GM06990 (cell line): ENCODE data around the gene ZNF277.
"Not testable (repeated sequence)": the region's sequence is repeated elsewhere in the genome, so short reads cannot be mapped to it uniquely, and the experiment has no call there.

Experiments
- DNase-seq: peaks from one replicate; pipeline ENCODE4 v3.0.0-alpha.2; 2011; ENCODE audit not compliant: insufficient read length; ENCODE audit errors: extremely low read depth
- H3K27me3 ChIP-seq: replicated peaks from 2 replicates; pipeline ENCODE4 v1.6.0; 2011; ENCODE audit warnings: low read length; ENCODE audit not compliant: control insufficient read depth, insufficient read depth
- H3K36me3 ChIP-seq: 2 replicates; pipeline ENCODE4 v1.5.1; 2011; ENCODE audit warnings: low read length; ENCODE audit not compliant: control insufficient read depth, insufficient read depth
- H3K4me3 ChIP-seq: replicated peaks from 2 replicates; pipeline ENCODE4 v1.5.1; 2011; ENCODE audit warnings: low read depth, mild to moderate bottlenecking, control low read depth, low read length
- TF ChIP-seq, protein P1 (sequence below): IDR thresholded peaks from 2 replicates; pipeline ENCODE4 v1.5.1; 2011; ENCODE audit warnings: low read length, control low read depth, mild to moderate bottlenecking, inconsistent platforms; ENCODE audit not compliant: insufficient read depth, poor library complexity, severe bottlenecking

The ZNF277 gene

DNA sequence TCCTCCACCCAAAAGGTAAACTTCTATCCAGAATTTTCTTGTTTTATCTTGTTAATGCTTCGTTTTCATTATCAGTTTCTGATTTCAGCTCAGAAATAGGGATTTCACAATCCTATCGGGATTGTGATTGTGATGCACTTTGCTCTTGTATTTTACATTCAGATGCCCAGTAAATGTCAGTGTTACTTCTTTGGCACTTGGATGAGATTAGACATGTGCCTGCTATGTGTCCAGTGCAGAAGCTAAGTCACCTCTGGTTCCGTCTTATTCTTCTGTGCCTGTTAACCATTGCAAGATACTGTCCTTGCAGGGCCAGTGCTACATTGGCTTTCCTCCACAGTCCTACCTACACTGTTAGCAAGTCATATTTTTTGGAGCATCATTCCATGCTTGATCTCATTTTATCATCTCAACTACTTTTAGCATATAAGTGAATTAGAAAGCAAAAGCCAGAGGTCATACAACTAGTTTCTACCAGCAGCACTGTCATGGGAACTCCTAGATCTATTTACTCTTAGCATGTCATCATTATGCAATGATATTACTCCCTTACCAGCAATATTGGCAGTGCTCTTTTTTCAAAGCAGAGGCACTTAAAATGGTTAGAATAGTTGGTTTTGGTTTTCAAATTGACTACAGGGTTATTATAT lies 26.7 kb downstream of the ZNF277 start:
- Histone ChIP-seq H3K4me3 (no peak overlapping the region), H3K27me3 (no peaks in the 10 kb centered on the region), H3K36me3 (no peaks in the 10 kb centered on the region)
- DNase-seq: no peak
- TF ChIP-seq, protein P1, sequence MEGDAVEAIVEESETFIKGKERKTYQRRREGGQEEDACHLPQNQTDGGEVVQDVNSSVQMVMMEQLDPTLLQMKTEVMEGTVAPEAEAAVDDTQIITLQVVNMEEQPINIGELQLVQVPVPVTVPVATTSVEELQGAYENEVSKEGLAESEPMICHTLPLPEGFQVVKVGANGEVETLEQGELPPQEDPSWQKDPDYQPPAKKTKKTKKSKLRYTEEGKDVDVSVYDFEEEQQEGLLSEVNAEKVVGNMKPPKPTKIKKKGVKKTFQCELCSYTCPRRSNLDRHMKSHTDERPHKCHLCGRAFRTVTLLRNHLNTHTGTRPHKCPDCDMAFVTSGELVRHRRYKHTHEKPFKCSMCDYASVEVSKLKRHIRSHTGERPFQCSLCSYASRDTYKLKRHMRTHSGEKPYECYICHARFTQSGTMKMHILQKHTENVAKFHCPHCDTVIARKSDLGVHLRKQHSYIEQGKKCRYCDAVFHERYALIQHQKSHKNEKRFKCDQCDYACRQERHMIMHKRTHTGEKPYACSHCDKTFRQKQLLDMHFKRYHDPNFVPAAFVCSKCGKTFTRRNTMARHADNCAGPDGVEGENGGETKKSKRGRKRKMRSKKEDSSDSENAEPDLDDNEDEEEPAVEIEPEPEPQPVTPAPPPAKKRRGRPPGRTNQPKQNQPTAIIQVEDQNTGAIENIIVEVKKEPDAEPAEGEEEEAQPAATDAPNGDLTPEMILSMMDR: no peak

DNA sequence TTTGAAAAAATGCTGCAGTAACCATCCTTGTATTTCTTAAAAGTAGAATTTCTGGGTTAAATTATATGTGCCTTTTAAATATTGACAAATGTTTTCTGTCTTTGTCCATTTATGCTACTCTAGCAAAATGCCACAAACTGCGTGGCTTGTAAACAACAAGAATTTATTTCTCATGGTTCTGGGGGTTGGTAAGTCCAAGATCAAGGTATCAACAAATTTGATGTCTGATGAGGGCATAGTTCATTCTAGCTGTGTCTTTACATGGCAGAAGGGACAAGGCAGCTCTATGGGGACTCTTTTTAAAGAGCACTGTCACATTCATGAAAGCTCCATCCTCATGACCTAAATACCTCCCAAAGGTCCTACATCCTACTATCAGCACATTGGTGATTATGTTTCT lies 27.7 kb downstream of the ZNF277 start:
- no peaks in the 10 kb centered on the region for H3K27me3 ChIP-seq
- no peak for DNase-seq
- no peaks in the 10 kb centered on the region for H3K36me3 ChIP-seq
- no peak overlapping the region for H3K4me3 ChIP-seq
- TF ChIP-seq, protein P1: no peak

DNA sequence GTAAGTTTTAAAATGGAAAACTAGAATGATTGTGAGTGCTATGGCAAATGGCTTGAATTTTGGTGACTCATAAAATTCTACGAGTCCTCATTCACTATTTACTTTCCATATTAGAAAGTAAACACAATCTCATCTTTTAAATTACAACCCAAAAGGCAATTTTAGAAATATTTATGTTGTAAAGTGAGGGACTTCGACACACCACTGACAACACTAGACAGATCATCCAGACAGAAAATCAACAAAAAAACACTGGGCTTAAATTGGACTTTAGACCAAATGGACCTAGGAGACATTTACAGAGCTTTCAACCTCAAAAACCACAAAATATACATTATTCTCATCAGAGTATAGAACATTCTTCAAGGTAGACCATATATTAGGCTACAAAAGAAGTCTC lies 30.1 kb downstream of the ZNF277 start:
- H3K4me3 ChIP-seq: no peak overlapping the region
- no peaks in the 10 kb centered on the region for H3K27me3 ChIP-seq
- no peaks in the 10 kb centered on the region for H3K36me3 ChIP-seq
- no peak for DNase-seq
- TF ChIP-seq, protein P1: no peak

DNA sequence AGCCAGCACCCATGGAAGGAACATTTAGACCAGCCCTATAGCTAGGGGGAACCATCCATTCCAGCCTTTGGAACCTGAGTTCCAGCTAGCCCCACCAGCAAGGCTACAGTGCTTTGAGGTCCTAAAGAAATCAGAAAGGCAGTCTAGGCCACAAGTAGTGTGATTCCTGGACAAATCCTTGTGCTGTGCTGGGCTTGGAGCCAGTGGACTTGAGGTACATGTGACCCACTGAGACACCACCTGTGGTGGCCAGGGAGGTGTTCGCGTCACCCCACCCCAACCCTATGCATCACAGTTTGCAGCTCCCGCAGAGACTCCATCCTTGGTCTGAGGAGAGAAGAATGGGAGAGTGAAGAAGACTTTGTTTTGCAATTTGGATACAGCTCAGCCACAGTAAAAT lies 31.8 kb downstream of the ZNF277 start:
- no peak overlapping the region for H3K4me3 ChIP-seq
- TF ChIP-seq, protein P1: no peak
- no peaks in the 10 kb centered on the region for H3K27me3 ChIP-seq
- no peak for DNase-seq
- H3K36me3 ChIP-seq: no peaks in the 10 kb centered on the region

DNA sequence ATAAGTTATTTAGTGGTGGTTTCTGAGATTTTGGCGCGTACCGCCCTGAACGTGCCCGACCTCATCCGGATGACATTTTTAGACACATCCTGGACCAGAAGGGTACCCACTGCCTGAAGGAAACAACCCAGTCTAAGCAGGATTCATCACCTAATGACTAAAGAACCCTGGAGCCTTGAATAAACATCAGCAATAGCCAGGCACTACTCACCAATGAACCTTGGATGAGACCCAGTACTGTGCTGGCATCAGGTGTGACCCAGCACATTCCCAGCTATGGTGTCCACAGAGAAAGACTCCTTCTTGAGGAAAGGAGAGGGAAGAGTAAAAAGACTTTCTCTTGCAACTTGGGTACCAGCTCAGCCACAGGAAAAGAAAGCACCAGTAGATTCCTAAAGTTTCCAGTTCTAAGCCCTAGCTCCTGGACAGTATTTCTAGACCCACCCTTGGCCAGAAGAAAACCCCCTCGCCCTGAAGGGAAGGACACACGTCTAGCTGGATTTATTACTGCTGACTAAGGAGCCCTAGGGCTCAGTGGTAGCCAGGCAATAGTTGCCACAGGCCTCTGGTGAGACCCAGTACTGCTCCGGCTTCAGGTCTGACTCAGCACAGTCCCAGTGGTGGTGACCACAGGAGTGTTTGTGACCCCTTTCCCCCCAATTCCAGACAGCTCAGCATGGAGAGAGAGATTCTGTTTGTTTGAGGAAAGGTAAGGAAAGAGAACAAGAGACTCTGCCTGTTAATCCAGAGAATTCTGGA lies 32.5 kb downstream of the ZNF277 start:
- TF ChIP-seq, protein P1: no peak
- Histone ChIP-seq H3K36me3 (no peaks in the 10 kb centered on the region), H3K4me3 (no peak overlapping the region), H3K27me3 (no peaks in the 10 kb centered on the region)
- DNase-seq: no peak

DNA sequence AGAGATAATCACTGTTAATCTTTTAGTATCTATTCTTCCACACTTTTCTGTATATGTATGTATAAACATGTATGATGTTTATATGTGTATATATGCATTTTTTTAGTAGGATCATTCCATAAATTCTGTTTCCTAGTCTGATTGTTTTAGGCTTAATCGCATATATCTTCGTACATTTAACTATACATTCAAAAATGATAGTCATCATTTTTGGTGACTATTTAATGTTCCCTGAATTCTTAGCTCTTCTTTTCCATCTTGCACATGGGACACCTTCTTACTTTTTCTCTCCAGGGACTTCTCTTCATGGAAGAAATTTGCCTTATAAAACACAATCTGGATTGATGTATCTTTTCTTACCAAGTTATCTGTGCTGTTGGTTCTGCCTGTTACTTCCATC lies 42.1 kb downstream of the ZNF277 start:
- no peak for DNase-seq
- Histone ChIP-seq H3K4me3 (no peak overlapping the region), H3K27me3 (no peaks in the 10 kb centered on the region), H3K36me3 (no peaks in the 10 kb centered on the region)
- TF ChIP-seq, protein P1: no peak

DNA sequence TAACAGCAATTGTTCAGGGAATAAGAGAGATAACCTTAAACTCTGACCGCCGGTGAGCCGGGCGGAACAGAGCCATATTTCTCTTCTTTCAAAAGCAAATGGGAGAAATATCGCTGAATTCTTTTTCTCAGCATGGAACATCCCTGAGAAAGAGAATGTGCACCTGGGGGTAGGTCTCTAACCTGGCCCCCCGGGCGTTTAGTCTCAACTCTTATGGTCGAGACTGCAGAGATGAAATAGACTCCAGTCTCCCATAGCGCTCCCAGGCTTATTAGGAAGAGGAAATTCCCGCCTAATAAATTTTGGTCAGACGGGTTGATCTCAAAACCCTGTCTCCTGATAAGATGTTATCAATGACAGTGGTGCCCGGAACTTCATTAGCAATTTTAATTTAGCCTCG lies 43.5 kb downstream of the ZNF277 start:
- H3K4me3 ChIP-seq, H3K27me3 ChIP-seq, H3K36me3 ChIP-seq, DNase-seq: not testable (repeated sequence)
